IPS-NIHi7 (cell line): ENCODE results near the gene AKAP14.
"Not testable (repeated sequence)": the region's sequence is repeated elsewhere in the genome, so short reads cannot be mapped to it uniquely, and the experiment has no call there.

Experiments
- DNase-seq: peaks from one replicate; pipeline ENCODE4 v3.0.0; 2012; ENCODE audit warnings: mixed read lengths; ENCODE audit errors: extremely low spot score

Gene AKAP14

GRCh38 chrX:119922391-119922790 lies 26.7 kb downstream of the AKAP14 start:
- not testable (repeated sequence) for DNase-seq

- DNase-seq, result no peak
Observed at GRCh38 chrX:119935215-119935874, 39.7 kb downstream of the AKAP14 start.

- no peak for DNase-seq
Observed at GRCh38 chrX:119941336-119941735, 45.6 kb downstream of the AKAP14 start.

- DNase-seq, result no peak
Observed at GRCh38 chrX:119942173-119942819, 46.6 kb downstream of the AKAP14 start.

- peak; percentile 11 for DNase-seq
Observed at GRCh38 chrX:119942831-119943184, 47.1 kb downstream of the AKAP14 start.

- DNase-seq, result peak; percentile 79
Observed at GRCh38 chrX:119943185-119943988, 47.7 kb downstream of the AKAP14 start, which contains the start of gene NKAP. Gene NKAP (minus strand): TSS chrX:119943751. CDS start chrX:119943605, 146 bp downstream.

- DNase-seq, result no peak
Observed at GRCh38 chrX:119945481-119945880, 49.8 kb downstream of the AKAP14 start.

- DNase-seq, result no peak
Observed at GRCh38 chrX:119948381-119948780, 52.7 kb downstream of the AKAP14 start.

GRCh38 chrX:119954374-119954773 lies 58.7 kb downstream of the AKAP14 start:
- no peak for DNase-seq

- DNase-seq, result not testable (repeated sequence)
Observed at GRCh38 chrX:119955807-119956570, 60.3 kb downstream of the AKAP14 start.

- DNase-seq, result no peak
Observed at GRCh38 chrX:119960625-119961024, 64.9 kb downstream of the AKAP14 start.

- not testable (repeated sequence) for DNase-seq
Observed at GRCh38 chrX:119966837-119967236, 71.1 kb downstream of the AKAP14 start.
